Neutrophil (primary cell): ENCODE results near the gene ABCA3.

Experiments
- H3K27ac ChIP-seq: fragments of 200-600 bp; sonication (generic); 2 replicates; pipeline ENCODE4 v1.5.1; 2016; ENCODE audit warnings: mild to moderate bottlenecking, moderate library complexity
- H3K27me3 ChIP-seq: fragments of 200-600 bp; sonication (generic); 2 replicates; pipeline ENCODE4 v1.6.0; 2016; ENCODE audit warnings: mild to moderate bottlenecking
- H3K36me3 ChIP-seq: fragments of 200-600 bp; sonication (generic); 2 replicates; pipeline ENCODE4 v1.5.1; 2017
- H3K4me1 ChIP-seq, 2 experiments: fragments of 200-600 bp in 1 of 2; sonication (generic) in 1 of 2; 1 replicate in 1 of 2; 2 replicates in 1 of 2; pipeline versions ENCODE4 v1.5.1 to v1.6.1; 2013 to 2016; ENCODE audit warnings: low read depth in 1 of 2, low read length in 1 of 2, mild to moderate bottlenecking in 1 of 2, moderate library complexity in 1 of 2; ENCODE audit not compliant: control insufficient read depth in 1 of 2, insufficient read depth in 1 of 2
- H3K4me3 ChIP-seq, 2 experiments: fragments of 200-600 bp in 1 of 2; sonication (generic) in 1 of 2; 1 replicate in 1 of 2; 2 replicates in 1 of 2; pipeline ENCODE4 v1.5.1; 2013 to 2016; ENCODE audit warnings: low read depth in 1 of 2, low read length in 1 of 2, mild to moderate bottlenecking in 1 of 2, moderate library complexity in 1 of 2
- H3K9me3 ChIP-seq: fragments of 200-600 bp; sonication (generic); 2 replicates; pipeline ENCODE4 v1.5.1; 2016
- TF ChIP-seq, protein P1 (sequence below): fragments of 200-600 bp; sonication (generic); IDR thresholded peaks from 2 replicates; pipeline ENCODE4 v1.5.1; 2016; ENCODE audit warnings: antibody characterized with exemption

ABCA3 gene

GRCh38 chr16:2226918-2227317, 113.6 kb downstream of the ABCA3 start:
- Histone ChIP-seq H3K36me3 (peaks cover 49% of the 10 kb centered on the region), H3K27ac (no peak overlapping the region), H3K9me3 (no peaks in the 10 kb centered on the region), H3K27me3 (no peaks in the 10 kb centered on the region), H3K4me1 (peaks cover 15 to 18% of the 10 kb centered on the region in 2 experiments), H3K4me3 (no peak overlapping the region)
- TF ChIP-seq, protein P1, sequence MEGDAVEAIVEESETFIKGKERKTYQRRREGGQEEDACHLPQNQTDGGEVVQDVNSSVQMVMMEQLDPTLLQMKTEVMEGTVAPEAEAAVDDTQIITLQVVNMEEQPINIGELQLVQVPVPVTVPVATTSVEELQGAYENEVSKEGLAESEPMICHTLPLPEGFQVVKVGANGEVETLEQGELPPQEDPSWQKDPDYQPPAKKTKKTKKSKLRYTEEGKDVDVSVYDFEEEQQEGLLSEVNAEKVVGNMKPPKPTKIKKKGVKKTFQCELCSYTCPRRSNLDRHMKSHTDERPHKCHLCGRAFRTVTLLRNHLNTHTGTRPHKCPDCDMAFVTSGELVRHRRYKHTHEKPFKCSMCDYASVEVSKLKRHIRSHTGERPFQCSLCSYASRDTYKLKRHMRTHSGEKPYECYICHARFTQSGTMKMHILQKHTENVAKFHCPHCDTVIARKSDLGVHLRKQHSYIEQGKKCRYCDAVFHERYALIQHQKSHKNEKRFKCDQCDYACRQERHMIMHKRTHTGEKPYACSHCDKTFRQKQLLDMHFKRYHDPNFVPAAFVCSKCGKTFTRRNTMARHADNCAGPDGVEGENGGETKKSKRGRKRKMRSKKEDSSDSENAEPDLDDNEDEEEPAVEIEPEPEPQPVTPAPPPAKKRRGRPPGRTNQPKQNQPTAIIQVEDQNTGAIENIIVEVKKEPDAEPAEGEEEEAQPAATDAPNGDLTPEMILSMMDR, result no peak

DNA sequence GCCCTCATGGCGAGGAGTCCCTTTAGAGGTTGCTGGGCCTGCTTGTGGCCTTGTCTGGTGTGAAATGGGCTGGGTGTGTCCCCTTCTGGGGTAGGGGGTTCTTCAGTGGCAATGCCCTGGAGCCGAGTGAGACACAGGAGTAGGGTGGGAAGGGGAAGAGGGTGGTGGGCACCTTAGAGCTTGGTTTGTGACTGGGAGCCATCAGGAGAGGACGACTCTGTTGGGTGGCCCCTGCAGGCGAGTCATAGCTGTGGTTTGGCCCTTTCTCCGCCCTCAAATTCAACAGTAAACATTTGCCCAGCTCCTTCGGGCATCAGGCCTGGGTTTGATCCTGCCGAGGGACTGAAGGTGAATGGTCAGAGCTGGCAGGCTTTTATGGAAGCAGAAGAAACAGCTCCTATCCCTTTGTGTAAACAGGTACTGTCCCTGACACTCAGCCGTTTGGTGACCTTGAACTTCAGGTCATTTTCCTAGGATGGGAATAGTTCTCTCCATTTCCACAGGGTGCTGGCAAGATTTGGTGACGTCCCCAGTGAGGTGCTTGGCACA, 114.2 kb downstream of the ABCA3 start:
- Histone ChIP-seq H3K4me3 (no peak overlapping the region), H3K36me3 (peaks cover 43% of the 10 kb centered on the region), H3K27ac (no peak overlapping the region)

More for the DNA sequence above, 114.2 kb downstream of the ABCA3 start:
- Histone ChIP-seq H3K9me3 (no peaks in the 10 kb centered on the region), H3K4me1 (peaks cover 15 to 18% of the 10 kb centered on the region in 2 experiments), H3K27me3 (no peaks in the 10 kb centered on the region)
- TF ChIP-seq, protein P1, result no peak
